Esophagus muscularis mucosa (tissue), 4 donors: ENCODE results near the gene TBC1D5. TPM values are rescaled to one million over a fixed set of nuclear protein-coding genes. Genes with fewer than 3 reads are reported as not detected.

ENCODE experiments used
- DNase-seq: peaks from one replicate; pipeline ENCODE4 v3.0.0-alpha.2; 2017; ENCODE audit errors: extremely low spot score
- H3K27ac ChIP-seq, 4 donors: fragments of 200-600 bp; sonication (generic); replicated peaks in 1 of 4; 1 replicate in 3 of 4; 2 replicates in 1 of 4; pipeline ENCODE4 v1.5.1; 2016 to 2019; ENCODE audit warnings: mild to moderate bottlenecking in 1 of 4
- H3K27me3 ChIP-seq, 4 donors: fragments of 200-600 bp; sonication (generic); one replicate each; pipeline versions ENCODE4 v1.5.1 to v1.6.0; 2016 to 2019
- H3K36me3 ChIP-seq, 4 donors: fragments of 200-600 bp; sonication (generic); one replicate each; pipeline ENCODE4 v1.5.1; 2016 to 2019
- H3K4me1 ChIP-seq, 4 donors: fragments of 200-600 bp; sonication (generic); one replicate each; pipeline ENCODE4 v1.5.1; 2016 to 2019
- H3K4me3 ChIP-seq, 4 donors: fragments of 200-600 bp; sonication (generic); 1 replicate in 2 of 4; 2 replicates in 2 of 4; pipeline ENCODE4 v1.5.1; 2016 to 2019; ENCODE audit warnings: mild to moderate bottlenecking in 4 of 4, moderate library complexity in 1 of 4
- H3K9me3 ChIP-seq, 4 donors: fragments of 200-600 bp; sonication (generic); 1 replicate in 3 of 4; 2 replicates in 1 of 4; pipeline ENCODE4 v1.5.1; 2016 to 2019
- CTCF ChIP-seq, 3 experiments: fragments of 200-600 bp in 2 of 3; fragments of 450-650 bp in 1 of 3; sonication (generic) in 2 of 3; IDR thresholded peaks; one replicate each; pipeline ENCODE4 v1.5.1; 2017 to 2019; ENCODE audit warnings: antibody characterized with exemption in 3 of 3, mild to moderate bottlenecking in 2 of 3, moderate library complexity in 1 of 3
- EP300 ChIP-seq: sonication (generic); formaldehyde crosslinking; IDR thresholded peaks from one replicate; pipeline ENCODE4 v1.6.1; 2017; ENCODE audit warnings: antibody characterized with exemption
- POLR2A ChIP-seq: fragments of 450-650 bp; IDR thresholded peaks from one replicate; pipeline ENCODE4 v1.6.1; 2017; ENCODE audit warnings: antibody characterized with exemption, moderate library complexity, mild to moderate bottlenecking, low read depth
- POLR2AphosphoS5 ChIP-seq, 2 donors: sonication (generic); formaldehyde crosslinking; IDR thresholded peaks; one replicate each; pipeline ENCODE4 v1.6.1; 2017; ENCODE audit warnings: antibody characterized with exemption in 2 of 2
- WGBS: methylation state at CpG from one replicate; pipeline ENCODE4 v1.1.5; 2018; 5-methylcytosine and 5-hydroxymethylcytosine counted together
- intact Hi-C: fragments of 100-400 bp; cut with DNase I; formaldehyde crosslinking; loops from one replicate; pipeline ENCODE4 v1.15.1; 2023
- total RNA-seq, 4 donors: library from RNA; depleted of rRNA; stranded (reverse); fragments of >200 nt; gene quantifications; one replicate each; pipeline versions ENCODE4 v1.1.0 to v1.2.1, GENCODE V29; 2016

TBC1D5 gene
- total RNA-seq, 4 donors from 2014 or later, result 54.0 to 83.1 (median 63.6) TPM

GRCh38 chr3:17562845-17563244, 179.6 kb downstream of the TBC1D5 start:
- Histone ChIP-seq H3K4me3 (no peak overlapping the region), H3K9me3 (no peaks in the 10 kb centered on the region), H3K4me1 (no peaks in the 10 kb centered on the region), H3K36me3 (no peaks in the 10 kb centered on the region), H3K27me3 (no peaks in the 10 kb centered on the region), H3K27ac (no peak overlapping the region)
- WGBS, result 91% methylated on average over 3 of the region's 3 CpGs
- TF ChIP-seq POLR2A, result no peak
- no peak for TF ChIP-seq POLR2AphosphoS5 (IDR thresholded peaks at IDR 0.05)
- no peak for TF ChIP-seq EP300
- no peak for TF ChIP-seq CTCF (IDR thresholded peaks at IDR 0.05)
- intact Hi-C loops, result no loop called here
- no peak for DNase-seq

GRCh38 chr3:17558565-17558964, 183.9 kb downstream of the TBC1D5 start:
- no peak for TF ChIP-seq CTCF (IDR thresholded peaks at IDR 0.05)
- TF ChIP-seq EP300, result no peak
- TF ChIP-seq POLR2A, result no peak
- no peak for TF ChIP-seq POLR2AphosphoS5 (IDR thresholded peaks at IDR 0.05)
- Histone ChIP-seq H3K4me3 (no peak overlapping the region), H3K27me3 (no peaks in the 10 kb centered on the region), H3K36me3 (no peaks in the 10 kb centered on the region), H3K9me3 (no peaks in the 10 kb centered on the region), H3K4me1 (peaks cover 0 to 4% (median under 1%) of the 10 kb centered on the region in 4 donors), H3K27ac (no peak overlapping the region)
- no peak for DNase-seq
- intact Hi-C loops, result no loop called here
- WGBS, result 97% methylated on average over 3 of the region's 3 CpGs

GRCh38 chr3:17557749-17558463, 184.5 kb downstream of the TBC1D5 start:
- 97% methylated on average over 1 of the region's 1 CpG for WGBS
- DNase-seq, result no peak
- H3K4me3 ChIP-seq, result no peak overlapping the region
- no peaks in the 10 kb centered on the region for H3K36me3 ChIP-seq
- no peak overlapping the region for H3K27ac ChIP-seq
- no peaks in the 10 kb centered on the region for H3K9me3 ChIP-seq
- H3K4me1 ChIP-seq, result peaks cover 3 to 10% (median 6%) of the 10 kb centered on the region in 4 donors
- H3K27me3 ChIP-seq, result no peaks in the 10 kb centered on the region
- intact Hi-C loops, result no loop called here
- no peak for TF ChIP-seq POLR2AphosphoS5 (IDR thresholded peaks at IDR 0.05)
- TF ChIP-seq POLR2A, result no peak
- TF ChIP-seq EP300, result no peak
- no peak for TF ChIP-seq CTCF (IDR thresholded peaks at IDR 0.05)

- no peak for TF ChIP-seq EP300
- TF ChIP-seq POLR2AphosphoS5 (IDR thresholded peaks at IDR 0.05), result no peak
- no peak for TF ChIP-seq POLR2A
- no peak for TF ChIP-seq CTCF (IDR thresholded peaks at IDR 0.05)
- 100% methylated on average over 2 of the region's 2 CpGs for WGBS
- intact Hi-C loops, result no loop called here
- no peaks in the 10 kb centered on the region for H3K9me3 ChIP-seq
- DNase-seq, result no peak
- no peak overlapping the region for H3K4me3 ChIP-seq
- peaks cover 5 to 28% (median 14%) of the 10 kb centered on the region in 4 donors for H3K4me1 ChIP-seq
- H3K36me3 ChIP-seq, result no peaks in the 10 kb centered on the region
- H3K27me3 ChIP-seq, result no peaks in the 10 kb centered on the region
- no peak overlapping the region for H3K27ac ChIP-seq
Observed at GRCh38 chr3:17555525-17555924, 186.9 kb downstream of the TBC1D5 start.

GRCh38 chr3:17554078-17554477, 188.4 kb downstream of the TBC1D5 start:
- Histone ChIP-seq H3K4me3 (no peak overlapping the region), H3K27ac (no peak overlapping the region), H3K36me3 (no peaks in the 10 kb centered on the region), H3K27me3 (no peaks in the 10 kb centered on the region), H3K4me1 (peaks cover 5 to 28% (median 14%) of the 10 kb centered on the region in 4 donors), H3K9me3 (no peaks in the 10 kb centered on the region)
- no peak for DNase-seq
- intact Hi-C loops, result no loop called here
- 95% methylated on average over 4 of the region's 4 CpGs for WGBS
- TF ChIP-seq POLR2A, result no peak
- no peak for TF ChIP-seq POLR2AphosphoS5 (IDR thresholded peaks at IDR 0.05)
- TF ChIP-seq EP300, result no peak
- no peak for TF ChIP-seq CTCF (IDR thresholded peaks at IDR 0.05)
